ENCODE results near the gene TSPAN2.

TSPAN2 gene

GRCh38 chr1:115092175-115092574 lies 2.9 kb upstream of the TSPAN2 start:
- no peak overlapping the region for H2BK5ac ChIP-seq (ENCODE audit: low read length)
- H3K18ac ChIP-seq (ENCODE audit: low read length), result no peak overlapping the region
- no CpG with 5 or more reads among the region's 1 CpG for WGBS (ENCODE audit: extremely low coverage, insufficient coverage, low lambda C conversion rate)
- no peak overlapping the region for H3K23ac ChIP-seq (ENCODE audit: low read length)
- H2AK5ac ChIP-seq (ENCODE audit: low read length), result no peak overlapping the region
- no peaks in the 10 kb centered on the region for H3K79me2 ChIP-seq (ENCODE audit: control insufficient read depth, insufficient read depth, low read length)
- H4K8ac ChIP-seq (ENCODE audit: low read depth, low read length), result no peak overlapping the region
- no peaks in the 10 kb centered on the region for H3K79me1 ChIP-seq (ENCODE audit: low read length)
- no peak overlapping the region for H3K4me3 ChIP-seq (ENCODE audit: low read length)
- H4K5ac ChIP-seq (ENCODE audit: low read length), result no peak overlapping the region
- H2BK120ac ChIP-seq (ENCODE audit: low read depth, low read length), result no peak overlapping the region
- no peak overlapping the region for H3K4me2 ChIP-seq (ENCODE audit: low read length)
- no peak overlapping the region for H2BK15ac ChIP-seq (replicated peaks; ENCODE audit: low read depth)
- no peaks in the 10 kb centered on the region for H3K36me3 ChIP-seq (ENCODE audit: control insufficient read depth, insufficient read depth, low read length)
- no peaks in the 10 kb centered on the region for H3K27me3 ChIP-seq (ENCODE audit: insufficient read depth, low read length, poor library complexity)
- H3K9ac ChIP-seq (ENCODE audit: low read length), result no peak overlapping the region
- H3K27ac ChIP-seq (ENCODE audit: low read depth, low read length), result no peak overlapping the region
- H3K56ac ChIP-seq (ENCODE audit: low read length), result no peak overlapping the region
- DNase-seq, result no peak
- no peak overlapping the region for H3K4ac ChIP-seq (ENCODE audit: low read depth, low read length)
- H3K4me1 ChIP-seq (ENCODE audit: control insufficient read depth, low read depth, low read length), result no peaks in the 10 kb centered on the region

DNA sequence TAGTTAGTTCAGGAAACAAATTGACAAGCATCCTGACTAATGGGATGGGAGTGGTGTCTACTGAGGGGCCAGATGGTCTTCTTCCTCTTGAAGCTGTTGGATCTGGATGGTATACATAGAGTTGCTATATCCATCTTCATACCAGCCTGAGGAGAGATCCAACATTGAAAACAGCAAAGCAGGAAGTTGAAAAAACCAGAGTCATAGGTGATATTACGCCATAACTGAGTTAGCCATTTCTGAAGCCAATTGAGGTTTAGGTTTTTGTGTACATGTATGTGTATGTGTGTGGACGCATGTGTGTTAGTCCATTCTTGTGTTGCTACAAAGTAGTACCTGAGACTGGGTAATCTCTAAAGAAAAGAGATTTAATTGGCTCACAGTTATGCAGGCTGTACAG lies 2.3 kb upstream of the TSPAN2 start:
- H3K56ac ChIP-seq (ENCODE audit: low read length), result no peak overlapping the region
- no peaks in the 10 kb centered on the region for H3K27me3 ChIP-seq (ENCODE audit: insufficient read depth, low read length, poor library complexity)
- H3K9ac ChIP-seq (ENCODE audit: low read length), result no peak overlapping the region
- H3K18ac ChIP-seq (ENCODE audit: low read length), result no peak overlapping the region
- no peak overlapping the region for H3K4me2 ChIP-seq (ENCODE audit: low read length)
- no peaks in the 10 kb centered on the region for H3K79me1 ChIP-seq (ENCODE audit: low read length)
- H2BK5ac ChIP-seq (ENCODE audit: low read length), result no peak overlapping the region
- H3K36me3 ChIP-seq (ENCODE audit: control insufficient read depth, insufficient read depth, low read length), result no peaks in the 10 kb centered on the region
- H3K4me1 ChIP-seq (ENCODE audit: control insufficient read depth, low read depth, low read length), result no peaks in the 10 kb centered on the region
- no peak overlapping the region for H3K4me3 ChIP-seq (ENCODE audit: low read length)
- no peak overlapping the region for H3K27ac ChIP-seq (ENCODE audit: low read depth, low read length)
- no peak for DNase-seq
- no peak overlapping the region for H3K4ac ChIP-seq (ENCODE audit: low read depth, low read length)
- no peaks in the 10 kb centered on the region for H3K79me2 ChIP-seq (ENCODE audit: control insufficient read depth, insufficient read depth, low read length)
- no peak overlapping the region for H2AK5ac ChIP-seq (ENCODE audit: low read length)
- H2BK120ac ChIP-seq (ENCODE audit: low read depth, low read length), result no peak overlapping the region
- no peak overlapping the region for H2BK15ac ChIP-seq (replicated peaks; ENCODE audit: low read depth)
- WGBS (ENCODE audit: extremely low coverage, insufficient coverage, low lambda C conversion rate), result no CpG with 5 or more reads among the region's 2 CpGs
- no peak overlapping the region for H4K8ac ChIP-seq (ENCODE audit: low read depth, low read length)
- no peak overlapping the region for H3K23ac ChIP-seq (ENCODE audit: low read length)
- H4K5ac ChIP-seq (ENCODE audit: low read length), result no peak overlapping the region

DNA sequence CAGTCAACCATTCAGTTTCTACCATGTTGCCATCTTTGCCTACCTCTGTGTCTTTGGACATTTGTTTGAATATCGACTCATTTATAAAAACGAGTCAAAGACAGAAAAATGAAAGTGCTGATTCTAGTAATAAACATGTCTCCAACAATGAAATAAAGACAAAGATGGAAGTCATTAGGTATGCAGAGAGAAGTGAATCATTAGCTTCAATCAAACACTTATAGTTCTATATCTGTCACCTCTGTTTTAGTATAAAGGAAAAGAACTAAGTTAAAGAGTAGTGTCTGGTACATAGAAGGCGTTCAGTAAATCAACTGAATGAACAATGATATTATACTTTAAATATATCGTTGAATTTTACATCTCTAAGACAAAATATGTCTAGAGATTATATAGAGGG lies 1.7 kb upstream of the TSPAN2 start:
- Histone ChIP-seq H3K4me1 (ENCODE audit: control insufficient read depth, low read depth, low read length) (no peaks in the 10 kb centered on the region), H3K27me3 (ENCODE audit: insufficient read depth, low read length, poor library complexity) (no peaks in the 10 kb centered on the region), H3K4me3 (ENCODE audit: low read length) (no peak overlapping the region), H3K79me1 (ENCODE audit: low read length) (no peaks in the 10 kb centered on the region), H4K8ac (ENCODE audit: low read depth, low read length) (no peak overlapping the region), H3K27ac (ENCODE audit: low read depth, low read length) (no peak overlapping the region), H2BK5ac (ENCODE audit: low read length) (no peak overlapping the region), H3K4ac (ENCODE audit: low read depth, low read length) (no peak overlapping the region), H3K23ac (ENCODE audit: low read length) (no peak overlapping the region), H4K5ac (ENCODE audit: low read length) (no peak overlapping the region), H2AK5ac (ENCODE audit: low read length) (no peak overlapping the region), H2BK120ac (ENCODE audit: low read depth, low read length) (no peak overlapping the region), H3K79me2 (ENCODE audit: control insufficient read depth, insufficient read depth, low read length) (no peaks in the 10 kb centered on the region), H3K4me2 (ENCODE audit: low read length) (no peak overlapping the region), H2BK15ac (replicated peaks; ENCODE audit: low read depth) (no peak overlapping the region), H3K36me3 (ENCODE audit: control insufficient read depth, insufficient read depth, low read length) (no peaks in the 10 kb centered on the region), H3K18ac (ENCODE audit: low read length) (no peak overlapping the region), H3K56ac (ENCODE audit: low read length) (no peak overlapping the region), H3K9ac (ENCODE audit: low read length) (no peak overlapping the region)
- WGBS (ENCODE audit: extremely low coverage, insufficient coverage, low lambda C conversion rate), result no CpG with 5 or more reads among the region's 4 CpGs
- no peak for DNase-seq

- Histone ChIP-seq H2AK5ac (ENCODE audit: low read length) (no peak overlapping the region), H3K9ac (ENCODE audit: low read length) (no peak overlapping the region), H3K4me2 (ENCODE audit: low read length) (no peak overlapping the region), H2BK5ac (ENCODE audit: low read length) (no peak overlapping the region), H4K8ac (ENCODE audit: low read depth, low read length) (no peak overlapping the region), H2BK15ac (replicated peaks; ENCODE audit: low read depth) (no peak overlapping the region), H3K18ac (ENCODE audit: low read length) (peak overlapping the region; percentile 31), H3K56ac (ENCODE audit: low read length) (peak overlapping the region; percentile 0), H3K79me2 (ENCODE audit: control insufficient read depth, insufficient read depth, low read length) (no peaks in the 10 kb centered on the region), H3K79me1 (ENCODE audit: low read length) (no peaks in the 10 kb centered on the region), H3K4ac (ENCODE audit: low read depth, low read length) (no peak overlapping the region), H3K36me3 (ENCODE audit: control insufficient read depth, insufficient read depth, low read length) (no peaks in the 10 kb centered on the region), H3K23ac (ENCODE audit: low read length) (no peak overlapping the region), H3K4me3 (ENCODE audit: low read length) (no peak overlapping the region), H3K27me3 (ENCODE audit: insufficient read depth, low read length, poor library complexity) (no peaks in the 10 kb centered on the region), H2BK120ac (ENCODE audit: low read depth, low read length) (no peak overlapping the region), H3K4me1 (ENCODE audit: control insufficient read depth, low read depth, low read length) (no peaks in the 10 kb centered on the region), H4K5ac (ENCODE audit: low read length) (no peak overlapping the region), H3K27ac (ENCODE audit: low read depth, low read length) (no peak overlapping the region)
- no CpG with 5 or more reads among the region's 8 CpGs for WGBS (ENCODE audit: extremely low coverage, insufficient coverage, low lambda C conversion rate)
- DNase-seq, result peak; percentile 53
Observed at GRCh38 chr1:115090540-115090939, 1.2 kb upstream of the TSPAN2 start.

DNA sequence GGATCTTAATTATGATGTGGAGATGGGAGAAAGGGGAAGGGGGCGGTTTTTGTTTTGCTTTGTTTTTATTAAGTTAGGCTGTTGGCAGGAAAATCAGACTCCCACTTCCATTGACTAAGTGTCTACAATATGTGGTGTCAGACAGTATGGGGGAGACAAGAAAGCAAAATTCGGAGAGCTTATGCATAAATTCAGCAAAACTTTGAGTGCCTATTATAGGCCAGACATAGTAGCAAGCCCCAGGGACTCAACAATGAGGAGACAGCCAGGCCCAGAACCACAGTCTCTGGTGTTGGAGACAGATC lies 835 bp upstream of the TSPAN2 start:
- no peak for DNase-seq
- Histone ChIP-seq H4K8ac (ENCODE audit: low read depth, low read length) (no peak overlapping the region), H4K5ac (ENCODE audit: low read length) (no peak overlapping the region), H2BK120ac (ENCODE audit: low read depth, low read length) (no peak overlapping the region), H3K79me1 (ENCODE audit: low read length) (no peaks in the 10 kb centered on the region), H2BK5ac (ENCODE audit: low read length) (no peak overlapping the region), H3K79me2 (ENCODE audit: control insufficient read depth, insufficient read depth, low read length) (no peaks in the 10 kb centered on the region), H3K4me3 (ENCODE audit: low read length) (no peak overlapping the region), H3K4me1 (ENCODE audit: control insufficient read depth, low read depth, low read length) (no peaks in the 10 kb centered on the region), H3K18ac (ENCODE audit: low read length) (peak overlapping the region; percentile 31), H3K4ac (ENCODE audit: low read depth, low read length) (no peak overlapping the region), H2AK5ac (ENCODE audit: low read length) (no peak overlapping the region), H3K27me3 (ENCODE audit: insufficient read depth, low read length, poor library complexity) (no peaks in the 10 kb centered on the region), H3K36me3 (ENCODE audit: control insufficient read depth, insufficient read depth, low read length) (no peaks in the 10 kb centered on the region), H3K9ac (ENCODE audit: low read length) (no peak overlapping the region), H3K27ac (ENCODE audit: low read depth, low read length) (no peak overlapping the region), H2BK15ac (replicated peaks; ENCODE audit: low read depth) (no peak overlapping the region), H3K56ac (ENCODE audit: low read length) (peak overlapping the region; percentile 0), H3K23ac (ENCODE audit: low read length) (no peak overlapping the region), H3K4me2 (ENCODE audit: low read length) (peak overlapping the region; percentile 3)
- no CpG with 5 or more reads among the region's 2 CpGs for WGBS (ENCODE audit: extremely low coverage, insufficient coverage, low lambda C conversion rate)

- Histone ChIP-seq H2BK15ac (replicated peaks; ENCODE audit: low read depth) (no peak overlapping the region), H3K79me1 (ENCODE audit: low read length) (no peaks in the 10 kb centered on the region), H3K79me2 (ENCODE audit: control insufficient read depth, insufficient read depth, low read length) (no peaks in the 10 kb centered on the region), H3K27ac (ENCODE audit: low read depth, low read length) (no peak overlapping the region), H3K36me3 (ENCODE audit: control insufficient read depth, insufficient read depth, low read length) (no peaks in the 10 kb centered on the region), H3K4me2 (ENCODE audit: low read length) (peak overlapping the region; percentile 85), H4K8ac (ENCODE audit: low read depth, low read length) (peak overlapping the region; percentile 60), H2AK5ac (ENCODE audit: low read length) (no peak overlapping the region), H2BK5ac (ENCODE audit: low read length) (no peak overlapping the region), H3K23ac (ENCODE audit: low read length) (peak overlapping the region; percentile 9), H3K4ac (ENCODE audit: low read depth, low read length) (no peak overlapping the region), H3K27me3 (ENCODE audit: insufficient read depth, low read length, poor library complexity) (no peaks in the 10 kb centered on the region), H3K4me3 (ENCODE audit: low read length) (peak overlapping the region; percentile 39), H3K18ac (ENCODE audit: low read length) (peak overlapping the region; percentile 41), H3K56ac (ENCODE audit: low read length) (peak overlapping the region; percentile 83), H3K4me1 (ENCODE audit: control insufficient read depth, low read depth, low read length) (no peaks in the 10 kb centered on the region), H3K9ac (ENCODE audit: low read length) (peak overlapping the region; percentile 69), H2BK120ac (ENCODE audit: low read depth, low read length) (no peak overlapping the region), H4K5ac (ENCODE audit: low read length) (no peak overlapping the region)
- DNase-seq, result peak; percentile 8
- WGBS (ENCODE audit: extremely low coverage, insufficient coverage, low lambda C conversion rate), result no CpG with 5 or more reads among the region's 25 CpGs
Observed at GRCh38 chr1:115088871-115089419, 358 bp downstream of the TSPAN2 start.

Data from mesendoderm (in vitro differentiated cells).